IMR-90 (cell line): ENCODE results near the gene CCDC30. TPM values are rescaled to one million over a fixed set of nuclear protein-coding genes. Genes with fewer than 3 reads are reported as not detected.

Source experiments
- ATAC-seq: fragments of 200-7000 bp; cut with Tn5 transposase; 2 replicates; pipeline ENCODE4 v1.9.1; 2020; ENCODE audit warnings: low read depth, mild to moderate bottlenecking, moderate library complexity
- BruUV-seq: library from RNA; stranded (reverse); fragments of 400-500 nt; replicated peaks from 2 replicates; lab custom pipeline; 2021; lab: Mats Ljungman, UMichigan
- CTCF ChIA-PET: fragments of 300-600 bp; formaldehyde crosslinking; extraction: SDS; loops from one replicate; lab custom pipeline; 2021; ENCODE audit warnings: antibody characterized with exemption; lab: Yijun Ruan, JAX
- POLR2A ChIA-PET: fragments of 300-600 bp; sonication (Branson Sonifier 250); formaldehyde crosslinking; loops from one replicate; lab custom pipeline; 2022; ENCODE audit warnings: antibody characterized with exemption; ENCODE audit not compliant: unreplicated experiment; lab: Charles Lee
- DNase-seq: peaks from one replicate; pipeline ENCODE4 v3.0.0; 2013
- H2AFZ ChIP-seq: replicated peaks from 2 replicates; pipeline ENCODE3; 2013; ENCODE audit warnings: low read length, mild to moderate bottlenecking; ENCODE audit not compliant: poor library complexity
- H2AK5ac ChIP-seq: 2 replicates; pipeline ENCODE4 v1.6.1; 2013; ENCODE audit warnings: low read depth, low read length, inconsistent platforms
- H2AK9ac ChIP-seq: replicated peaks from 2 replicates; pipeline ENCODE3; 2013; ENCODE audit warnings: mild to moderate bottlenecking, low read depth, low read length, moderate library complexity; ENCODE audit not compliant: poor library complexity
- H2BK120ac ChIP-seq: 2 replicates; pipeline ENCODE4 v1.6.1; 2013; ENCODE audit warnings: low read depth, low read length, inconsistent platforms
- H2BK15ac ChIP-seq: 3 replicates; pipeline ENCODE4 v1.6.1; 2013; ENCODE audit warnings: low read depth, low read length, inconsistent platforms
- H2BK20ac ChIP-seq: 2 replicates; pipeline ENCODE4 v1.6.1; 2013; ENCODE audit warnings: low read depth, mild to moderate bottlenecking, inconsistent platforms, low read length, moderate library complexity
- H2BK5ac ChIP-seq: 2 replicates; pipeline ENCODE4 v1.6.1; 2013; ENCODE audit warnings: mild to moderate bottlenecking, low read depth, low read length, inconsistent platforms; ENCODE audit not compliant: poor library complexity, severe bottlenecking
- H3K14ac ChIP-seq: replicated peaks from 2 replicates; pipeline ENCODE4 v1.6.1; 2013; ENCODE audit warnings: low read depth, low read length, inconsistent platforms
- H3K18ac ChIP-seq: 2 replicates; pipeline ENCODE4 v1.6.1; 2013; ENCODE audit warnings: low read depth, low read length, control low read depth
- H3K23ac ChIP-seq: 2 replicates; pipeline ENCODE4 v1.6.1; 2013; ENCODE audit warnings: low read depth, low read length, inconsistent platforms
- H3K27ac ChIP-seq: 2 replicates; pipeline ENCODE4 v1.5.1; 2013; ENCODE audit warnings: mild to moderate bottlenecking, control low read depth, low read length; ENCODE audit not compliant: insufficient read depth
- H3K27me3 ChIP-seq: 2 replicates; pipeline ENCODE4 v1.6.1; 2013; ENCODE audit warnings: low read length; ENCODE audit not compliant: control insufficient read depth, insufficient read depth
- H3K36me3 ChIP-seq: 2 replicates; pipeline ENCODE4 v1.6.1; 2013; ENCODE audit warnings: low read length, mixed read lengths; ENCODE audit not compliant: control insufficient read depth, insufficient read depth
- H3K4ac ChIP-seq: 2 replicates; pipeline ENCODE4 v1.6.1; 2013; ENCODE audit warnings: low read depth, low read length, inconsistent platforms
- H3K4me1 ChIP-seq: 2 replicates; pipeline ENCODE4 v1.6.1; 2013; ENCODE audit warnings: low read length, mixed read lengths; ENCODE audit not compliant: control insufficient read depth, insufficient read depth
- H3K4me2 ChIP-seq: 2 replicates; pipeline ENCODE4 v1.6.1; 2013; ENCODE audit warnings: low read depth, mild to moderate bottlenecking, control low read depth, low read length, moderate library complexity
- H3K4me3 ChIP-seq: 2 replicates; pipeline ENCODE4 v1.5.1; 2013; ENCODE audit warnings: low read depth, mild to moderate bottlenecking, control low read depth, low read length, moderate library complexity; ENCODE audit not compliant: insufficient read depth
- H3K56ac ChIP-seq: 2 replicates; pipeline ENCODE4 v1.6.1; 2013; ENCODE audit warnings: low read length, inconsistent platforms; ENCODE audit not compliant: insufficient read depth; ENCODE audit errors: extremely low read depth
- H3K79me1 ChIP-seq, 2 experiments: 2 replicates each; pipeline ENCODE4 v1.6.1; 2013; ENCODE audit warnings: low read length in 2 of 2, inconsistent platforms in 1 of 2, low read depth in 1 of 2
- H3K9ac ChIP-seq: 2 replicates; pipeline ENCODE4 v1.6.1; 2013; ENCODE audit warnings: low read depth, low read length, control low read depth
- H3K9me1 ChIP-seq: 2 replicates; pipeline ENCODE4 v1.6.1; 2013; ENCODE audit warnings: low read length, inconsistent platforms; ENCODE audit not compliant: insufficient read depth
- H3K9me3 ChIP-seq: 2 replicates; pipeline ENCODE4 v1.6.1; 2013; ENCODE audit warnings: low read length; ENCODE audit not compliant: control insufficient read depth, insufficient read depth
- H4K20me1 ChIP-seq: 2 replicates; pipeline ENCODE4 v1.6.1; 2013; ENCODE audit warnings: low read length, inconsistent platforms; ENCODE audit not compliant: insufficient read depth
- H4K5ac ChIP-seq: 2 replicates; pipeline ENCODE4 v1.6.1; 2013; ENCODE audit warnings: mild to moderate bottlenecking, low read depth, low read length, control low read depth
- H4K8ac ChIP-seq, 2 experiments: 2 replicates each; pipeline ENCODE4 v1.6.1; 2013; ENCODE audit warnings: low read depth in 2 of 2, low read length in 2 of 2, control low read depth in 1 of 2, inconsistent platforms in 1 of 2
- H4K91ac ChIP-seq: 2 replicates; pipeline ENCODE4 v1.6.1; 2013; ENCODE audit warnings: low read depth, low read length, inconsistent platforms; ENCODE audit not compliant: insufficient read depth
- CHD1 ChIP-seq: IDR thresholded peaks from 2 replicates; pipeline ENCODE4 v1.6.1; 2012; ENCODE audit warnings: low read depth, low read length, improper control_type of control experiment
- CTCF ChIP-seq: conservative IDR thresholded peaks from 2 replicates; pipeline ENCODE4 v1.5.1; 2012; ENCODE audit warnings: mild to moderate bottlenecking, low read depth, low read length, improper control_type of control experiment
- ELK1 ChIP-seq: fragments of 150-350 bp; IDR thresholded peaks from 2 replicates; pipeline ENCODE4 v1.6.1; 2016; ENCODE audit warnings: low read depth, mild to moderate bottlenecking, low read length, moderate library complexity, borderline replicate concordance
- MAFK ChIP-seq: IDR thresholded peaks from 2 replicates; pipeline ENCODE4 v1.6.1; 2012; ENCODE audit warnings: low read depth, low read length, improper control_type of control experiment
- MAZ ChIP-seq: IDR thresholded peaks from 2 replicates; pipeline ENCODE4 v1.6.1; 2012; ENCODE audit warnings: low read depth, mild to moderate bottlenecking, low read length, improper control_type of control experiment, moderate library complexity, borderline replicate concordance
- POLR2A ChIP-seq: IDR thresholded peaks from 2 replicates; pipeline ENCODE4 v1.6.1; 2012; ENCODE audit warnings: mild to moderate bottlenecking, low read depth, low read length
- RAD21 ChIP-seq: IDR thresholded peaks from 2 replicates; pipeline ENCODE4 v1.6.1; 2012; ENCODE audit warnings: low read length, improper control_type of control experiment
- RCOR1 ChIP-seq: IDR thresholded peaks from 2 replicates; pipeline ENCODE4 v1.6.1; 2012; ENCODE audit warnings: mild to moderate bottlenecking, low read length, improper control_type of control experiment; ENCODE audit not compliant: insufficient replicate concordance
- RFX5 ChIP-seq: IDR thresholded peaks from 2 replicates; pipeline ENCODE4 v1.8.0; 2012; ENCODE audit warnings: low read depth, mild to moderate bottlenecking, low read length, moderate library complexity
- WGBS, 2 experiments: methylation state at CpG; one replicate each; pipeline versions ENCODE4 v1.1.5 to v1.1.7; 2013; ENCODE audit warnings: missing lambda C conversion rate in 2 of 2; ENCODE audit not compliant: insufficient read length in 1 of 2; ENCODE audit errors: extremely low coverage in 2 of 2; 5-methylcytosine and 5-hydroxymethylcytosine counted together
- dilution Hi-C: fragments of 300-500 bp; cut with HindIII; formaldehyde crosslinking; loops from one replicate; pipeline ENCODE4 v1.14.3; 2018; ENCODE audit warnings: low sequenced_read_pairs; ENCODE audit not compliant: unreplicated experiment
- in situ Hi-C: fragments of 300-500 bp; cut with MboI; formaldehyde crosslinking; loops from 3 replicates; pipeline ENCODE4 v1.14.3; 2019; ENCODE audit warnings: low sequenced_read_pairs, inconsistent platforms, mixed read lengths
- intact Hi-C: fragments of 100-400 bp; cut with micrococcal nuclease; formaldehyde crosslinking; loops from 2 replicates; pipeline ENCODE4 v1.10.0; 2022
- polyA plus RNA-seq, 3 experiments: library from polyadenylated mRNA; depleted of rRNA; stranded (reverse); fragments of >200 nt; gene quantifications; 2 replicates each; pipeline ENCODE4 v1.2.3, GENCODE V29; 2012; ENCODE audit warnings: low replicate concordance in 1 of 3
- total RNA-seq: library from RNA; depleted of rRNA; stranded (reverse); fragments of >200 nt; gene quantifications from 2 replicates; pipeline ENCODE4 v1.2.3, GENCODE V29; 2012

CCDC30 gene
- total and polyA plus RNA-seq, 2 of the 4 experiments (the other 2 are of a cell fraction) = 0.14 to 0.18 TPM

GRCh38 chr1:42419126-42419821 is 43.8 kb upstream of the CCDC30 start:
- Histone ChIP-seq H3K4me3 (no peak overlapping the region), H4K91ac (no peak overlapping the region)
- CTCF ChIA-PET = no interaction called here

More at GRCh38 chr1:42419126-42419821, 43.8 kb upstream of the CCDC30 start:
- no TSS peak for BruUV-seq
- H2BK20ac ChIP-seq = no peak overlapping the region
- H3K18ac ChIP-seq = no peak overlapping the region
- no peak for ATAC-seq
- H3K27ac ChIP-seq = no peak overlapping the region
- H4K5ac ChIP-seq = no peak overlapping the region
- H3K9me1 ChIP-seq = no peaks in the 10 kb centered on the region
- no peak overlapping the region for H3K23ac ChIP-seq
- H2BK120ac ChIP-seq = no peak overlapping the region
- in situ Hi-C loops (no loop called here), intact Hi-C loops (no loop called here), dilution Hi-C loops (no loop called here)
- no peaks in the 10 kb centered on the region for H3K9me3 ChIP-seq
- no peak overlapping the region for H2AK5ac ChIP-seq
- H2BK5ac ChIP-seq = no peak overlapping the region
- no peak overlapping the region for H3K9ac ChIP-seq
- no peak overlapping the region for H3K56ac ChIP-seq
- H3K14ac ChIP-seq = no peak overlapping the region
- H3K4me2 ChIP-seq = no peak overlapping the region
- H2AFZ ChIP-seq = no peak overlapping the region
- H3K36me3 ChIP-seq = no peaks in the 10 kb centered on the region
- TF ChIP-seq MAZ (no peak), CTCF (no peak), CHD1 (no peak), MAFK (no peak), RAD21 (no peak), RFX5 (no peak), ELK1 (no peak), POLR2A (no peak), RCOR1 (no peak)
- no peaks in the 10 kb centered on the region for H3K79me1 ChIP-seq
- H4K20me1 ChIP-seq = no peaks in the 10 kb centered on the region
- H2AK9ac ChIP-seq = no peak overlapping the region
- POLR2A ChIA-PET = no interaction called here
- H3K4me1 ChIP-seq = peaks cover 3% of the 10 kb centered on the region; the same call in 1 of the 2 replicates
- no peak overlapping the region for H2BK15ac ChIP-seq
- H3K4ac ChIP-seq = no peak overlapping the region
- DNase-seq = no peak
- H3K27me3 ChIP-seq = peaks cover 41% of the 10 kb centered on the region
- no peak overlapping the region for H4K8ac ChIP-seq
- no CpG with 5 or more reads among the region's 5 CpGs for WGBS, 2 experiments
